Measurements from ENCODE around the gene SNRPB.
"Not testable (repeated sequence)": the region's sequence is repeated elsewhere in the genome, so short reads cannot be mapped to it uniquely, and the experiment has no call there.

SNRPB gene

GRCh38 chr20:2470423-2471193 lies at the start of gene SNRPB:
Gene SNRPB (minus strand): TSS chr20:2470789. CDS start chr20:2470690, 99 bp downstream.
- DNase-seq (ENCODE audit: low read depth in 2 of 2, low spot score in 1 of 2) = peak; percentile 91 to 94

- DNase-seq (ENCODE audit: low read depth in 2 of 2, low spot score in 1 of 2) = no peak
Measured at GRCh38 chr20:2519115-2519809, 48.7 kb upstream of the SNRPB start.

GRCh38 chr20:2518558-2518957 lies 48.0 kb upstream of the SNRPB start:
- no peak for DNase-seq (ENCODE audit: low read depth in 2 of 2, low spot score in 1 of 2)

- DNase-seq (ENCODE audit: low read depth in 2 of 2, low spot score in 1 of 2) = no peak
Measured at GRCh38 chr20:2518096-2518495, 47.5 kb upstream of the SNRPB start.

GRCh38 chr20:2516399-2516798 lies 45.8 kb upstream of the SNRPB start:
- no peak for DNase-seq (ENCODE audit: low read depth in 2 of 2, low spot score in 1 of 2)

- no peak for DNase-seq (ENCODE audit: low read depth in 2 of 2, low spot score in 1 of 2)
Measured at GRCh38 chr20:2515203-2515602, 44.6 kb upstream of the SNRPB start.

GRCh38 chr20:2509794-2510193 lies 39.2 kb upstream of the SNRPB start:
- no peak for DNase-seq (ENCODE audit: low read depth in 2 of 2, low spot score in 1 of 2)

GRCh38 chr20:2509468-2509781 lies 38.8 kb upstream of the SNRPB start:
- DNase-seq (ENCODE audit: low read depth in 2 of 2, low spot score in 1 of 2) = no peak

- DNase-seq (ENCODE audit: low read depth in 2 of 2, low spot score in 1 of 2) = peak; percentile 51
Measured at GRCh38 chr20:2508631-2509467, 38.3 kb upstream of the SNRPB start, which contains the start of gene ZNF343. Gene ZNF343 (minus strand): TSS chr20:2508915. CDS start chr20:2493895, 15,020 bp downstream.

GRCh38 chr20:2507875-2508630 lies 37.5 kb upstream of the SNRPB start:
- no peak for DNase-seq (ENCODE audit: low read depth in 2 of 2, low spot score in 1 of 2)

- no peak for DNase-seq (ENCODE audit: low read depth in 2 of 2, low spot score in 1 of 2)
Measured at GRCh38 chr20:2507464-2507863, 36.9 kb upstream of the SNRPB start.

- not testable (repeated sequence) for DNase-seq (ENCODE audit: low read depth in 2 of 2, low spot score in 1 of 2)
Measured at GRCh38 chr20:2506426-2506825, 35.8 kb upstream of the SNRPB start.

- not testable (repeated sequence) for DNase-seq (ENCODE audit: low read depth in 2 of 2, low spot score in 1 of 2)
Measured at GRCh38 chr20:2504803-2505202, 34.2 kb upstream of the SNRPB start.

- not testable (repeated sequence) for DNase-seq (ENCODE audit: low read depth in 2 of 2, low spot score in 1 of 2)
Measured at GRCh38 chr20:2502808-2503384, 32.3 kb upstream of the SNRPB start.

GRCh38 chr20:2485661-2486060 lies 15.1 kb upstream of the SNRPB start:
- no peak for DNase-seq (ENCODE audit: low read depth in 2 of 2, low spot score in 1 of 2)

- DNase-seq (ENCODE audit: low read depth in 2 of 2, low spot score in 1 of 2) = no peak
Measured at GRCh38 chr20:2485080-2485479, 14.5 kb upstream of the SNRPB start.

GRCh38 chr20:2483504-2483903 lies 12.9 kb upstream of the SNRPB start:
- DNase-seq (ENCODE audit: low read depth in 2 of 2, low spot score in 1 of 2) = no peak

GRCh38 chr20:2480381-2480780 lies 9.8 kb upstream of the SNRPB start:
- no peak for DNase-seq (ENCODE audit: low read depth in 2 of 2, low spot score in 1 of 2)

- no peak for DNase-seq (ENCODE audit: low read depth in 2 of 2, low spot score in 1 of 2)
Measured at GRCh38 chr20:2476742-2477615, 6.4 kb upstream of the SNRPB start.

Measured in stimulated activated CD8-positive, alpha-beta memory T cell treated with anti-CD3 and anti-CD28 coated beads, Interleukin-4, amount 100 ng/mL, for 4 hours (primary cell).